GM19035 (cell line): ENCODE data around the gene SORCS2.
"Not testable (repeated sequence)": the region's sequence is repeated elsewhere in the genome, so short reads cannot be mapped to it uniquely, and the experiment has no call there.

ENCODE experiments used
- ATAC-seq: cut with Tn5 transposase; IDR thresholded peaks from one replicate; pipeline ENCODE4 v1.9.1; 2021; ENCODE audit not compliant: unreplicated experiment

The SORCS2 gene

DNA sequence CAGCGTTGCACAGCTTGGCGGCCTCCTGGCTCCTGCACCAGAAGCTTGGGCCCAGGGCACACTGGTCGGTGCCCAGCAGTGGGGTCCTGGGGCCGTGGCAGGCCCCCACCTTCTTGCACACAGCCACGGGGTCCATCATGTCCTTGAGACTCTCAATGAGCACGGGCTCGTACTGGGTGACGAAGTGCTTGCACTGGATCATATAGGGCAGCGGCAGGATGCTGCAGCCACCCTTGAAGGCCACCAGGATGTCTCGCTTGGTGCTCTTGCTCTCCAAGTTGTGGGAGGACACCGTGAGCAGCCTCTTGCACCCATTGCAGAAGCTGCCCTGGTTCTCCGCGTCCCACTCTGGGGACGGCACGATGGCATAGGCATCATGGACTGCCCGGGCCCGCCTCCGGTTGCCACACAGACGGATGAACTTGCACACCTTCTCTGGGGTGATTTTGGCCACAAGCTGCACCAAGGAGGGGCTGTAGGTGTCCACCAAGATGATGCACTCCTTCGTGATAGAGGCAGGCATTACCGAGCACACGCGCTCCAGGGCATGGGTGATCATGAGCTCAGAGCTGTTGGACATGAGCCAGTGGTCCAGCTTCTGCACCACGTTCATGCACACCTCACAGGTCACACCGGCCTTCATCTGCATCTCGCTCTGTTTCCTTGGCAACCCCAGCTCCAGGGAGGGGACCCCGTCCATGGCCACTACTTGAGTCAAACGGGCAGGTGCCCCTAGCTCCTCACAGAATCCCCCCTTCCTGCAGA is 241.2 kb downstream of the SORCS2 start:
- no peak for ATAC-seq

DNA sequence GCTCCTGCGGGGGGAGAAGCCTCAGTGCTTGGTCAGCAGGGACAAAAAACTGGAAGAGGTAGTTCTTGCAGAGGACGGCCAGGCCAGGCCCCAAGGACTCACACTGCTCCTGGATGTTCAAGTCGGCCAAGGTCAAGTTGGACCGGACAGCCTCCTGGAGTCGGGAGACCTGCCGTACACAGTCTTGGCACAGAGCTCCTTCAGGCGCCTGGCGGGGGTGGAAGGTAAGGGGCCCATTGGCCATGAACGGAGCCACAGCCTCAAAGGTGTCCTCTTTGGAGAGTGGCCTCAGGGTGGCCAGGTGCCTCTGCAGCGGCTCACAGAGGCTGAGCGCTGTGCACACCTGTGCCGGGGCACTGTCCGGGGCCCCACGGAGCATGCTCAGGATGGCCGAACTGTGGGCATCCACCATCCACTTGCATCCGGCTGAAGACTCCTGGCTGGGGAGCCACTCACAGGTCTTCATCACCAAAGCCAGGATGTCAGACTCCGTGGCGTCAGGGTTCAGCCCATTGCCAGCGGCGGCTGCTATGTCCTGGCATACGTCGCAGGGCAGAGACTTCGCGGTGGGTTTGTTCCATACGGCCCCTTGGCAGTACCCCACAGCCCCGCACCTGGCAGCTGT is 241.9 kb downstream of the SORCS2 start:
- no peak for ATAC-seq

DNA sequence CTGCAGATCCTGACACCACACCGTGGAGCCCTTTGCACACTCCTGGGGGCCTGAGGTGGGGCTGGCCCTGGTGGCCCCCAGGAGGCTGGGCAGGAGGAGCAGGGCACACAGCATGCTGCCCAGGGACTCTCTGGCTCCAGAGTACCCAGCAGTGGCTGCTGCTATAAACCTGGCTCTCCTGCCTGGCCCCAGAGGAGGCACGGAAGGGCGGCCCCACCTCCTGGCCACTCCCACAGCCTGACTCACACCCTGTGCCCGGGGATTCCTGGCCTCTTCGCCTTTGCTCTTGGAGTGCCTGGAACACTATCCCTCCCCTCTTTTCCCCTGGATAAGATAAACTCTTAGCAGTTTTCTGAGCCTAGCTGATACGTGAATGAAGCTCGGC is 242.4 kb downstream of the SORCS2 start, which contains the start of gene PSAPL1:
Gene PSAPL1, minus strand, starts transcription at position 165 of the 385 bp plus-strand sequence. Its CDS starts 51 bp downstream, at position 114.
- no peak for ATAC-seq

DNA sequence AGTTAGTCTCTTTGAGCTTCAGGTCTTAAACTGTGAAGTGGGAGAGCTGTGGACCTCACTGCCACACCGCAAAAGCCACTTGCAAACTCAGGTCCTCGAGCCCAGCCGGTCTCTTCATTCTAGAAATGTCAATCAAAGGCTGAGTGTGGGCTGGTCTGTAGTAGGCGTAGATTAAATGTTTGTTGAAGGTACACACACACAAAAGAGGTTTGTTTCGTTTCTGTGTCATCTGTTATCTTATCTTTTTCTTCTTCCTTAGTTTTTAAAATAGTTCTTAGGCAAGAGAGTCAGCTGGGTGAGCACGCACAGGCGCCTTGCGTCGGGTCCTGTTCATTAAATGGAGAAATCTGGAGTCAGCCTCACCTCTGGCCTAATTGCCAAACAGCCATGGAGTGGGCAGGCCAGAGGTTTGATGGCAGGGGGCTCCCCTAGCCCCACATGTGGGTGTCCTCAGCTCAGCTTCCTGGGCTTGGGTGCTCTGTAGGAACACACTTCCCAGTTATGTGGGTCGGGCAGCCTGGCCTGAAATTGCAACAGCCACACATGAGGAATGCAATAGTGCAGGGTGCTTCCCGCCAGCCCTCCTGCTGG is 243.2 kb downstream of the SORCS2 start:
- no peak for ATAC-seq

DNA sequence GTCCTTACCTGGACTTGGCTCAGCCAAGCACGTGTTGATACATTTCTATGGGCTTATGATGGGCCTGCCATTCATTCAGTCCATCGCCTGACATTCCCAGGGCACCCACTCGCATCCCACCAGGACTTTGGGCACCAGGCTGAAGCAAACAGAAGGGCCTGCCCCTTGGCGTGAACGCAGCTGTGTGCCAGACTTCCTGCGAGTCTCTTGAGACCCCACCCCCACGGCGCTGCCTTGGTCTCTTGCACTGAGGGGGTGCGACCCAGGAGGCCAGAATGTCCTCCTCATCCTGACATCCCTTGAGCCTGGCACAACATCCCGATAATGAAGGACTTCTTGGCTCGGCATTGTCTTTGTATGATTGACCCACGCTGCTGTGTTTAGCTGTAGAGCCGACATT is 243.9 kb downstream of the SORCS2 start:
- no peak for ATAC-seq

DNA sequence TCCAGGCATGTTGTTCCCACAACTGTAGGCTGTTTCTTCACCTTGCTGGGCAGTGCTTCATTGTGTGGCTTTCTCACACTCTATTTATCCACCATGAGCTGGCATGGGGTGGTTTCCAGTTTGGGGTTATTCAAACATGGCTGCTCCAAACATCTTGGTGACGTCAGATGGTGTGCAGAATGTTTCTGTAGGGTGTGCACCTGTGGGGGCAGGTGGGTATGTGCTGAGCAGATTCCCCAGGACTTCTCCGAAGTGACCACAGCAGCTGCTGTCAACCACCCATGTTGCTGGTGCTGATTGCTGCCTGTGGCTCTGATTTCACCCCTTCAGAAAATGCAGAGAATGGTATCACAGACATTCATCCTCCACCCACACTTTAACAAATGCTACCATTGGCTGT is 247.4 kb downstream of the SORCS2 start:
- ATAC-seq: no peak

DNA sequence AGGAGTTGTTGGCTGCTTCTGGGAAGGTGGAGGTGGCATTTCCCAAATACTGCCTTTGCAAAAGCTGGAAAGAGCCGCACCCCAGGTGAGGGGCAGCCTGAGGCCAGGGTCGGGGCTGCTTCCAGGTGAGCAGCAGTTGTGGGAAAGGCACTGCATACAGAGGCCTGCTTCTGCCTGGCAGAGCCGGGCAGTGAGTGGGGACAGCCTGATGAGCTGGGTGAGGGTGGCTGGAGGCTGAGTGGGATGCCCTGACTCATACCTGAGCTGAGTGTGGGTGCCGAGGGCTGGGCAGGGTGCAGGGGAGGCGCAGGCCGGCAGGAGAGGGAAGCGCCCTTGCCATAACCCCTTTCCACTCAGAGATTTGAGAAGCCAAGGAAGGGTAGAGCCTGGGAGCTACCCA is 248.9 kb downstream of the SORCS2 start:
- ATAC-seq: no peak

DNA sequence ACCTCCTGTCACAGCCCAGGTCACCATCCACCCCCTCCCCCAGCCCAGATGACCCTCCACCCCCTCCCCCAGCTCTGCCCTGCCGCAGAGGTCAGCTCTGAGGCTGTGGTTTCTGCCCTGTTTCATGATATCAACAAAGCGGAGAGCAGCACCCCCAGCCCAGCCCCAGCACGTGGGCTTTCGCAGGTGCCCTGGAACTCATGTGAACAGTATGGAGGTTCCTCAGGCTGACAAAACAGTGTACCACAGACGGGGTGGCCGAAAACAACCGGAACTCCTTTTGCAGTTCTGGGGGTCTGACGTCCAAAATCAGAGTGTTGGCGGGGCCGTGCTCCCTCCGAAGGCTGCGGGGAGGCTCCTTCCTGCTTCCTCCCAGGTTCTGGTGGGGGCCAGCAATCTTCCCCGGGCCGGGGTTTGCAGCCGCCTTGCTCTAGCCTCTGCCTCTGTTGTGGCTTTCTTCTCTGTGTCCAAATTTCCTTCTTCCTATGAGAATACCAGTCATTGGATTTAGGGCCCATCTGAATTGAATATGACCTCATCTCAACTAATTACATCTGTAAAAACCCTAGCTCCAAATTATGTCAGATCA is 250.3 kb downstream of the SORCS2 start:
- ATAC-seq: no peak

DNA sequence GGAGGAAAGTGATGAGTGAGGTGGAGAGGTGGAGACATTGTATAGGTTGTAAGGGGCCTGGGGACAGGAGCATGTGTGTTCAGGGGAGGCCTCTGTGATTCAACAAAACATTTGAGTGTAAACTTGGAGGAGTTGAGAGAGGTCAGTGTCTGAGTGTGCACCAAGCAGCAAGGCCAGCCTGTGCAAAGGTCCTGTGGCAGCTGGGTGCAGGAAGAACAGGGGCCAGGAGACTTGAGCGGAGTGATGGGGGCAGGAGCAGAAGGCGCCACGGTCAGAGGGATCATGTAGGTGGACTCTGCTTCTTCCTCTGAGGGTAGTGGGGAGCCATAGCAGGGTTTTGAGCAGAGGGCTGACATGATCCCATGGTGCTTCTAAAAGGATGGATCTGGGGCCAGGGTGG is 252.0 kb downstream of the SORCS2 start:
- ATAC-seq: no peak

DNA sequence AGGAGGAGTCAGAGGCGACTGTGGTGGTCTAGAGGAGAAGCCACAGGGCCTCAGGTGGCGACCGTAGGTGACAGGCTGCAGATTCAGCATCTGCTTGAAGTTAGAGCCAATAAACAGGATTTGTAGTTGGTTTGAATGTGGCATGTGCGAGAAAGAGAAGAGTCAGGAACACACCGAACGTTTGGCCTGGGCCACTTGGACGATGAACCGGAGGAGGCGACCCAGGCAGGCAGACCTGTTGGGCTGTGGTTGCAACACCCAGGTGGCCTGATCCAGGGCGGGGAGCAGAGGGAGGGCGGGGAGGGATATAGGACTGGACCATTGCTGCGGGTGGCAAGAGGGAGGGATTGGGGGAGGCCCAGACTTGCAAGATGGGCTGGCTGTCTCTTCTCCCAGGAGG is 252.4 kb downstream of the SORCS2 start:
- no peak for ATAC-seq

DNA sequence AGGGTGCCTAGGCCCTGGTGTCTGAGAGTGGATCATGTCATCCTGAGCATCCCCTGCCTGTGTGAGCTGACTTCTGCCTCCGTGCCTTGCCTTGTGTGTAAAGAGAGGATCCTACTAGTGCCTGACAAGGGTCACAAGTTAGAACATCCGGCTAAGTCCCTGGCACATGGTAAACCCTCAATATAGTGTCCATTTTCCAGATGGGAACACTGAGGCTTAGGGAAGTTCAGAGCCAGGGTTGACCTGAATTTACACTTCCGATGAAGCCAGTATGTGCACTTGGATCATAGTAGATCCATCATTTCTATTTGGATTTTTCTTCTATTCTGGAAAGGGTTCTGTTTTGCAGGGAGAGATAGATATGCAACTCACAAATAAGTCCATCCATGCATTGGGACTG is 254.9 kb downstream of the SORCS2 start:
- no peak for ATAC-seq

DNA sequence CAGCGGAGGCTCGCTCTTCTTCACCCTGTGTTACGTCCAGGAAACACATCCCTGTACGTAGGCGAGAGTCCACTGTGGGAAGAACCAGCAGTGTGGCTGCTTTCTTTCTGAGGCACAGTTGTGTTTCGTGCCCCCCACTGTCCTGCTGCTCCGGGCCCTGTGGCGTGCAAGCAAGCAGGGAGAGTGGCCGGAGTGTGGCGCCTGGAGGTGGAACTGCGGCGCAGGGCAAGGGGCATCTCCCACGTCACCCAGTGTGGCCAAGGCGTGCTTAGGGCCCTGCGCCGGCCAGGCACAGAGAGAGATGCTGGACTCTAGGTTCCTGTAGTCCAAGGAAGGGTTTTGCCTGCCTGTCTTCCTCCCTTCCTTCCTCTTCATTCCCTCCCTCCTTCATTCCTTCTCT is 255.7 kb downstream of the SORCS2 start:
- no peak for ATAC-seq

DNA sequence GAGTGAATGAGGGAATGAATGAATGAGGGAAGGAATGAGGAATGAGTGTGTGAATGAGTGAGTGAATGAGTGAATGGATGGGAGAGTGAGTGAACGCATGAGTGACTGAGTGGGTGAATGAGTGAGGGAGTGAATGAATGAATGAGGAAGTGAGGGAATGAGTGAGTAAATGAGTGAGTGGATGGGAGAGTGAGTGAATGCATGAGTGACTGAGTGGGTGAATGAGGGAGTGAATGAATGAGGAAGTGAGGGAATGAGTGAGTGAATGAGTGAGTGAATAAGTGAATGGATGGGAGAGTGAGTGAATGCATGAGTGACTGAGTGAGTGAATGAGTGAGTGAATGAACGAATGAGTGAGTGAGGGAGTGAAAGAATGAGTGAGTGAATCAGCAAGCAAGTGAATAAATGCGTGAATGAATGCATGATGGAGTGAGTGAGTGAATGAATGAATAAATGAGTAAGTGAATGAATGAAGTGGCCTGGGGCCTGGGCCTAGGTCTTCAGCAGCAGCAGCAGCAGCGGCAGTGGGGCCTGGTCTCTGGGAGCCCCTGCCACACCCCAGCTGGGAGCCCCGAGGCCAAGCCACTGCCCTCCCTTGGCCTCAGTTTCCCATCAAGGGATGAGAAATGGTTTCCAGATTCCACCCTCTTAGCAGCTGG is 258.6 kb downstream of the SORCS2 start:
- no peak for ATAC-seq

DNA sequence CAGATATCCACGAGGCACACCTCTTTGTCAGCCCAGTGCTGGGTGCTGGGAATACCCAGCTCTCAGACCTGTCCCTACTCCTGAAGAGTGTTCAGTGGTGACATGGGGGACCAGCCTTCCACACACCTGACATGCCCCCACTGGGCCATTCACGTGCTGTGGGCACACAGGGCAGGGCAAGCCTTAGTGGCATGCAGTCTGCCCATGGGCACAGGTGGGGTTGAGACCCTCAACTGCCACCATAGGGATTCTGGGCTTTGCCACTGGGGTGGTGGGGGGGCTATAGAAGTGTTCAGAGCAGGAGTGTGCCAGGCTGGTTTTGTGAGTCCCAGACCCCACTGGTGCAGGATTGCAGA is 259.1 kb downstream of the SORCS2 start:
- ATAC-seq: no peak

DNA sequence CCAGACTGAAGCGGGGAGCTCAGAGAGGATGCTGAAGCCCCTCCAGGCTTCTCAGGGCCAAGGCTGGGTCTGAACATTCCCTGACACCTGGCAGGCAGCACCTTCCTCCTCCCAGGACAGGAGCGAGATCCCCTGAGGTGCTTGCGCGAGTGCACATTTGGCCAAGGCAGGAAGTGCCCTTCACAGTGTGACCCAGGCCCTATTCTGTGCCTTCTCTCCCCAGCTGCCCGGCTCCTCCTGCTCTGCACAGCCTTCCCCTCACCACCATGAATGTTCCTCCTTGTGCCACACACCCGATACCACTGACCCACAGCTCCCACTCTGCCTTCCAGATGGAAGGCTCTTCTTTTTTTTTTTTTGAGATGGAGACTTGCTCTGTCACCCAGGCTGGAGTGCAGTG is 259.5 kb downstream of the SORCS2 start:
- no peak for ATAC-seq

DNA sequence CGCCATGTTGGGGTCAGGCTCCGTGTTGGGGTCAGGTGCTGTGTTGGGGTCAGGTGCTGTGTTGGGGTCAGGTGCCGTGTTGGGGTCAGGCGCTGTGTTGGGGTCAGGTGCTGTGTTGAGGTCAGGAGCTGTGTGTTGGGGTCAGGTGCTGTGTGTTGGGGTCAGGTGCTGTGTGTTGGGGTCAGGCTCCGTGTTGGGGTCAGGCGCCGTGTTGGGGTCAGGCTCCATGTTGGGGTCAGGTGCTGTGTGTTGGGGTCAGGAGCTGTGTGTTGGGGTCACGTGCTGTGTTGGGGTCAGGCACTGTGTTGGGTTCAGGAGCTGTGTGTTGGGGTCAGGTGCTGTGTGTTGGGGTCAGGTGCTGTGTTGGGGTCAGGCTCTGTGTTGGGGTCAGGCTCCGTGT is 260.5 kb downstream of the SORCS2 start:
- not testable (repeated sequence) for ATAC-seq

DNA sequence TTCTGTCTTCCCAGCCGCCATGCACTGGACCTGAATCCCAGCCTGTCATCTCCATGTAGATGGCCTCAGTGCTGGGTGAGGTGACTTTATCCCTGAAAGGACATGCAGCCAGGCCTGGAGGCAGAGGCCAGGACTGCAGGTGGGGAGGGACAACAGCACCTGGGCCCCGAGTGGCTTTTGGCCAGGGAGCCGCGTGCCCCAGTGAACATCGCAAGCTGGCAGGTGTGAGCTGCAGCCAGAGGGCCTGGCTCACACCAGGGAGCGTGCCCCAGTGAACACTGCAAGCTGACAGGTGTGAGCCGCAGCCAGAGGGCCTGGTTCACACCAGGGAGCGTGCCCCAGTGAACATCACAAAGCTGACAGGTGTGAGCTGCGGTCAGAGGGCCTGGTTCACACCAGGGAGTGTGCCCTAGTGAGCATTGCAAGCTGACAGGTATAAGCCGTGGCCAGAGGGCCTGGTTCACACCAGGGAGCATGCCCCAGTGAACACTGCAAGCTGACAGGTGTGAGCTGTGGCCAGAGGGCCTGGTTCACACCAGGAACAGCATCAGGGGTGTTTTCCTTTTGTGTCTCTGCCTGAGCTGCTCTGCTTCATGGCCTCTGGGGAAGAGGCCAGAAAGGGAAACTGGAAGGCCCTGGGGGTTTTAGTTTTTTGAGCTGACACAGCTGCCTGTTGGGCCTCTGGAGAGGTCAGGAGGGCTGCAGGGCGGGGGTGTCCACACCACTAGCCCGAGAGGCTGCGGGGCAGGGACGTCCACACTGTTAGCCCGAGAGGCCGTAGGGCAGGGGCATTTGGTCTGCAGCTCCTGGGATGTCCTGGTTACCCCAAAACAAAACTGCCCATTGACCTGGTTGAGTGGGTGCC is 265.1 kb downstream of the SORCS2 start:
- no peak for ATAC-seq

DNA sequence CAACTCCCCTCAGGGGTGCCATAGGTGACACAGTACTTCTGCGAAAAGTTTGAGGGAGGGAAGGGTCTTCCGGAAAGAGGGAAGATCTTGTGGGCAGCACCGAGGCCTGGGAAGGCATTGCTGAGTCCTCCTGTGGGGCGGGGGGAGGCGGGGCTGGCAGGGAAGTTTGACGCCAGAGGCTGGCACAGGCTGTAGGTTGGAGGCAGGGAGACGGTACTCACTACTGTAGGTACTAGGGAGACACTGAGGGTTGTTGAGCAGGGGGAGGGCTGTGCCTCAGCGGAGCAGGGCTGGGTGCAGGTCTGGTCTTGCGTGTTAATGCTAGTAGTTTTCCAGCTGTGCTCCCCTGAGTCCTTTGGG is 265.7 kb downstream of the SORCS2 start:
- ATAC-seq: no peak

DNA sequence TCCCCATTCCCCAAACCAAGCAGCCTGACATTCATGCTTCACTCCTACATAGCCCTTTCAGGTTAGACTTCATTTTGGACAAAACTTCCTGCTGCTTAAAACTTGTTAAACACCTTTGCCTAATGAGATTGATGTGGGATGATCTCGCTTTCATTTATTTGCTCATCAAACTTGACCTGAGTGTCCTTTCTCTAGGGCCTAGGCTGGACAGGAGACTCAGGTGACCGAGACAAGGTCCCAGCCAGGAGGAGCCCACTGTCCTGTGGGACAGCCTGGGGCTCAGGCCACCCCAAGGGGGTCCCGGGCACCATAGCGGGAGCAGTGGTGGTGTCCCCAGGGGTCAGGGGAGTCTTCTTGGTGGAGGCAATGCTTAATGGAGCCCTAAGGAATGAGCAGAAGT is 266.1 kb downstream of the SORCS2 start:
- ATAC-seq: no peak

DNA sequence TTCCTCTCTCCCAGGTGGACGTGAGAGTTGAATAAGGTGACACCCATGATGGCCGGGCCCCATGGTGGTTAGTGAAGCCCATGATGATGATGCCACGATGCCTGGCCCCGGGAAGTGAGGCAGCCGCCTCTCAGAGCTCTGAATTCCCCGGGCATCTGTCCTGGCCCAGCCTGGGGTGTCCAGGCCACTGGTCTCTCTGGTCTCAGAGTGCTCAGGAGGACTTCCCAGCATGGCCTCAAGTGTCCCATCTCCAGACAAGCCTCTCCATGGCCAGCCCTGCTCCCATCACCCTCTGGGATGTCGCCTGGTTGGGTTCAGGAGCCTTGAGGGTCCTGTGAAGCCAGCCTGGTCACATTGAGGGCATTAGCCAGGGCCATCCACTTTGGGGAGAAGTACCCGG is 267.1 kb downstream of the SORCS2 start:
- no peak for ATAC-seq

DNA sequence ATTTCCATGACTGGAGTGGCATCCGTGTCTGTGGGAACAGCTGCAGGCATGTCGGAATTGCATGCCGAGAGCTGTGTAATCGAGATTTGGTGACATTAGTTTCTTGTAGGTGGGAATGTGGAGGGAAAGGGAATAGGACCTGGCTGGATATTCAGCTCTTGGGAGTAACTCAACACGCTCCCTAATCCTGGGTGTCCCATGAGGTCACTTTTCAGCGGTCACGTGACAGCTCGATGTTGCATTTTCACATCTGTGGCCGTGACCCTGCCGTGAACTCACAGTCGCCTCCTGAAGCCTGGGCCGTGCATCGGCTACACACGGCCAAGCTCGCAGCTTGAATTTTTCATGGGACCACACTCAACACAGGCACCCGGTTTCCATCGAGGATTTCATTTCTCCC is 268.2 kb downstream of the SORCS2 start:
- ATAC-seq: no peak
